HG03520 (cell line): ENCODE measurements around the gene NT5C3A.

Experiments used
- ATAC-seq: cut with Tn5 transposase; IDR thresholded peaks from one replicate; pipeline ENCODE4 v1.9.1; 2021; ENCODE audit warnings: mild to moderate bottlenecking, moderate library complexity; ENCODE audit not compliant: unreplicated experiment

The NT5C3A gene

GRCh38 chr7:33076737-33077136 is 14.2 kb upstream of the NT5C3A start:
- ATAC-seq, result no peak

- no peak for ATAC-seq
Measured at GRCh38 chr7:33075818-33076518, 13.4 kb upstream of the NT5C3A start.

DNA sequence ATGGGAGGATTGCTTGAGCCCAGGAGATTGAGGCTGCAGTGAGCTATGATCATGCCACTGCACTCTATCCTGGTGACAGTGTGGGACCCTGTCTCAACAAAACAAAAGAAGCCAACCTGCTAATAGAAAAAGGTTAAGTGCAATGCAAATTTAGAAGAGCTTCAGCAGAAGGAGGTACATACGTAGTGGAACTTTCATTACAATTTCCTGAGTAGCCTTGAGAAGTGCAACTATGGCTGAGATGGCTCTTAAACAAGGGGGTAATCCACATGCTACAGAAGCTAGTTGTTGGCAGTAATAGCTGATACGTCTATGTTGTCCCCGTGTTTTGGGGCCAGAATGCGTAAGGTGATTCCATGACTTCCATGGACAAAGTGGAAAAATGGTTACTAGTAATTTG is 10.7 kb upstream of the NT5C3A start:
- ATAC-seq, result no peak

DNA sequence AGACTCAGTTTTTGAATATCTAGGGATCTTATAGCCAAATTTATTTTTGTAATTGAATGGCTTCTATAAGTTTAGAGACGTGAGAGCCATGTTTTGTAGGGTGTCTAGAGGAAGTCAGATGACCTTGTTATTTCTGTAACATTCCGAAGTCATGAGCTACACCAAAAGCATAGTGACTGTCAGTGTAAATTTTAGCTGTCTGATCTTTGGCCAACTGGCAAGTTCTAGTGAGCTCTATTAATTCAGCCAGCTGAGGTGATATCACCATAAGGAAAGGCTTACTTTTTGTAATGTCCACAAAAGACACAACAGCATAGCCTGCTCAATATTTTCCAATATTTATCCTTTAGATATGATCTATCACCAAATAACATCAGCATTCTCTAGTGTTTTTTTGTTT is 9.9 kb upstream of the NT5C3A start:
- ATAC-seq, result no peak

GRCh38 chr7:33070831-33071230 is 8.3 kb upstream of the NT5C3A start:
- no peak for ATAC-seq

DNA sequence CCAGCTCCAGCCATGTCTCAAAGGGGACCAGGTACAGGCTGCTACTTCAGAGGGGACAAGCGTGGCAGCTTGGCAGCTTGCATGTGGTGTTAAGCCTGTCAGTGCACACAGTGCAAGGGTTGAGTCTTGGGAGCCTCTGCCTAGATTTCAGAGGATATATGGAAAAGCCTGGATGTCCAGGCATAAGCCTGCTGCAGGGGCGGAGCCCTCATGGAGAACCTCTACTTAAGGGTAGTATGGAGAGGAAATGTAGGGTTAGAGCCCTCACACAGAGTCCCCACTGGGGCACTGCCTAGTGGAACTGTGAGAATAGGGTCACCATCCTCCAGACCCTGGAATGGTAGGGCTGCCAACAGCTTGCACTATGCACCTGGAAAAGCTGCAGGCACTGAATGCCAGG is 7.7 kb upstream of the NT5C3A start:
- ATAC-seq, result no peak

GRCh38 chr7:33067921-33068320 is 5.3 kb upstream of the NT5C3A start:
- ATAC-seq, result no peak

DNA sequence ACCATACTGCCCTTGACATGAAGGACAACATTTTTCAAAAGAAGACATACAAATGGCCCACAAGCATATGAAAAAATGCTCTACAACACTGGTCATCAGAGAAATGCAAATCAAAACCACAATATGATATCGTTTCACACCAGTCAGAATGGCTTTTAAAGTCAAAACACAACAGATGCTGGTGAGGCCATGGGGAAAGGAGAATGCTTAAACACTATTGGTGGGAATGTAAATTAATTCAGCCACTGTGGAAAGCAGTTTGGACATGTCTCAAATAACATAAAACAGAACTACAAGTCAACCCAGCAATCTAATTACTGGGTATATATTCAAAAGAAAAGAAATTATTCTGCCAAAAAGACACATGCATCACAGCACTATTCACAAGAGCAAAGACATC is 4.2 kb upstream of the NT5C3A start:
- ATAC-seq, result no peak

GRCh38 chr7:33065981-33066380 is 3.4 kb upstream of the NT5C3A start:
- ATAC-seq, result no peak

DNA sequence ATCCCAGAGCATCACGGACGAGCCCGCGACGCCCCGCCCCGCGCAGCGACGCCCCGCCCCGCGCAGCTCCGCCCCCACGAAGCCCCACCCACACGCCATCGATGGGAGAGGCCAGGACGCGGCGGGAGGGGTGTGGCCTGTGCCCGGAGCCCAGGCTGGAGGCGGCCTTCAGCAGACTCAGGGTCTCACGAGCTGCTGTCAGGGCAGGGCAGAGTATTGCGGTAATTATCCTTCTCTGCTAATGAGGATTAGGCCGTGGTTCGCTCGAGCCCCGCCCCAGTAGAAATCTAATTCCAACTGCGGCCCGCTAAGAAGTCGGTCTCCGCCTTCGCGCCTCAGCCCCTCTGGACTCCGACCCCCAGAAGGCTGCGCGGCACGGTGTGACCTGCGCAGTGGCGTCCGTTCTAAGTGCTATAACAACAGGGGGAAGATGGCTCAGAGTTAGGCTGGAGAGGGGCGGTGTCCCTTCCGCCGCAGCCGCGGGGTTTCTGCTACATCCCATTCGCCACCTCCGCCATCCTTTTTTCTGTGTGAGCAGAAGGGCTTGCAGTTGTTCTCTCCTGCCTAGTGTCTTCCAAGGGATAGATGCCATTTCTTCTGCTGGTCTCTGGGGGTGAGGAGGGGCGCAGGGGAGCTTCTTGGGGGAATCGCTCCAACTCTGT is 337 bp upstream of the NT5C3A start:
- ATAC-seq, result peak; percentile 96

DNA sequence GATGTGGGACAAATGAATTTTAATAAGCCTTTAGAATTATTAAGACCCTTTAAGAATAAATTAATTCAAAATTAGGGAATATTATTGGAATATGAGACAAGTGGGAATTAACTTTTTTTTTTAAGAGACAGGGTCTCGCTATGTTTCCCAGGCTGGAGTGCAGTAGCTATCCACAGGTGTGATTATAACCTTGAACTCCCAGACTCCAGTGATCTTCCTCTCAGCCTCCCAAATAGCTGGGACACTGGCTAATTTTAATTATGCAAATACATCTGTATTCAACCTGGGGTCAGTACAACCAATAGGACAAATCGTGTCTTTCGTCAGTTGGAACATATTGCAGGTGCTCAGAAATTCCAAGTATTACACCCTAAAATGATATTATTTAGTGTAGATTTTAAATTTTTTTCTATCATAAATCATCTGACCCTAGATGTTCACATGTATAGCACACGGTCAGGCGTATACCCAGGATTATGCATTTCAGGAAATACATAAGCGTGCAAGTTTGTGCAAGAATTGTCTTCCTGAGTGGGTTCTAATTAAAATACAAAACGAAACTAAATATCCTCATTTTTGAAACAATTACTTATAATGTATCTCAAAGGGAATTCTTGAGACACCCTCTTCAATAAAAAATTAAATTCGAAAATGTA is 1.2 kb downstream of the NT5C3A start:
- no peak for ATAC-seq

DNA sequence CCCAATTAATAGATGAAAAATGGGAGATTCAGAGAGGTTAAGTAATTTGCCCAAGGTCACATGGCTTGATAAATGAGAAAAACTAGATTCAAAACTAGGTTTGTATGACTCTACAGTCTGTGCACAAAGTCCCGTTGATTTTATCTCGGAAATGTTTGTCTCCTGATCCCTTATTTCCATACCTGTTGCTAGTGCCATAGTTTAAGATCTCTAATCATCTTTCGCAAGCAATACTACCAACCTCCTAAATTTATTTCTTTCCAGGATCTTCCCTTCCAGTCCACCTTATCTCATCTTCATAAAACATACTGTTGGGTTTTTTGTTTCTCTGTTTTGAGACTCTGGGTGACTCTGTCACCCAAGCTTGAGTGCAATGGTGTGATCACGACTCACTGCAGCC is 2.9 kb downstream of the NT5C3A start:
- ATAC-seq, result no peak

DNA sequence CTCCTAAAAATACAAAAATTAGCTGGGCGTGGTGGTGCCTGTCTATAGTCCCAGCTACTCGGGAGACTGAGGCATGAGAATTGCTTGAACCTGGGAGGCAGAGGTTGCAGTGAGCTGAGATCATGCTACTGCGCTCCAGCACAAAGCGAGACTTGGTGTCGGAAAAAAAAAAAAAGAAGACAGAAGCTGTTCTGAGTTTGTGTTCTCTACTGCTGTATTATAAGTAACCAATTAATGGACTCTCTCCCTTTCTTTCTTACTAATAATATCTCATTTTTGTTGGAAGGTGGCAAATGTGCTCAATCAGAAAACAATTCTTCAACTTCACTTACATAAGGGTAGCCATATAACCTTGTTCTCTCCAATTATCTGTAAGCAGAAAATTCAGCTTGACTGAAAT is 7.4 kb downstream of the NT5C3A start:
- no peak for ATAC-seq

GRCh38 chr7:33054261-33054964 is 8.2 kb downstream of the NT5C3A start:
- no peak for ATAC-seq

GRCh38 chr7:33053721-33054120 is 8.9 kb downstream of the NT5C3A start:
- no peak for ATAC-seq

- ATAC-seq, result no peak
Measured at GRCh38 chr7:33050535-33051318, 11.8 kb downstream of the NT5C3A start.

DNA sequence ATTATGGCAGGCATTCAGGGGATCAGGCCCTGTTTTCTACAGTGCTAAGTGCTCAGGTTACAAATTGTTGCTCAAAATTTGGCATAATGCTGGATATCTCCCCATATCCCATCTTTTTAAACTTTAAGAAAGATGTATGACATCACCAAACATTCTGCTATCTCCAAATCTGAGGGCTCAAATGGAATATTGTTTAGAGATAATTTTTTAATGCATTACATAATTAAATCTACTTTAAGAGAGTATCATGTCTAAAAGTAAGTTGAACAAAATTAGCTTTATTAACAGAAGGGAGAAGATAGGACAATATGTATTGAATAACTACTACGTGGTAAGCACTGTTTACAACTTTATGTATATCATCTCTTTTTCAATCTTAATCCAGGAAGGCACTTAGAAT is 13.9 kb downstream of the NT5C3A start:
- no peak for ATAC-seq

DNA sequence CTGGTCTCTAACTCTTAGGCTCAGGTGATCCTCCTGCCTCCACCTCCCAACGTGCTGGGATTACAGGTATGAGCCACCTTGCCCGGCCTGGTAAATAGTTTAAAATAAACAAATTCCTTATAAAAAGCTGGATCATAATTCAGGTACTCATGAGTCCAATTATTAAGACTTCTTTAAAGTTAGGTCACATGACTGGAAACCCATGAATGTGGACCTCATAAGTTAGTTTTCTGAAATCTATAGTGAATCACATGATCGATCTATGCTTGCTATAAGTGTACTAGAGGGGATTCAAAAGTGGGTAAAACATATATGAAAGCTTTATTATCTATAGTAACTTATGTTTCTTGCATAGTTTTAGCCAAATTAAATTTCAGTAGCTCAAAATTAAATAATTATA is 14.3 kb downstream of the NT5C3A start:
- no peak for ATAC-seq

- ATAC-seq, result peak; percentile 31
Measured at GRCh38 chr7:33044986-33045385, 17.6 kb downstream of the NT5C3A start.

DNA sequence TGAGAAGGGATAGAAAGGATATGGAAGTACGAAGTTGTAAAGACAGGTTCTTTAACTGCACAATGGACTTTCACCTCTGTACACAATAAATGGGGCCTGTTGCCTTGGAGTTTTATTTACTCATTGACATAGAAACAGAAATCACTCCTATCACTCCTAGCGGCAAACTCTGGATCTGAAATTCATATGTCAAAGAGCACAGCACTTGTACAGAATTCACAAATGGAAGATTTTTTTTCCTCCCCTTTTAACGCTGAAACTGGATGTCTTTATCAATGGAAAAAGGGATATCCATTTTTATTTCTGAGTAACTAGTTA is 18.2 kb downstream of the NT5C3A start:
- no peak for ATAC-seq
